ENCODE data around the gene DSCAML1. TPM values are rescaled to one million over a fixed set of nuclear protein-coding genes. Genes with fewer than 3 reads are reported as not detected.

DSCAML1 gene
- total and polyA plus RNA-seq, 7 experiments from 2014 or later, result 0.17 to 1.3 (median 0.60) TPM; not detected in 2

- Mint-ChIP-seq H3K4me1 (no peaks in the 10 kb centered on the region), H3K27me3 (peaks cover 0 to 12% (median 0%) of the 10 kb centered on the region in 5 donors), H3K9me3 (no peaks in the 10 kb centered on the region), H3K27ac (no peak overlapping the region), H3K4me3 (no peak overlapping the region), H3K36me3 (no peaks in the 10 kb centered on the region)
- intact Hi-C loops (cut with micrococcal nuclease), result no loop called here
- Histone ChIP-seq H3K36me3 (ENCODE audit: control insufficient read depth in 2 of 3, insufficient read depth in 3 of 3, low read length in 3 of 3) (no peaks in the 10 kb centered on the region), H3K9me3 (ENCODE audit: control insufficient read depth in 2 of 3, low read length in 3 of 3) (no peaks in the 10 kb centered on the region), H3K27ac (ENCODE audit: low read depth, low read length) (no peak overlapping the region), H3K27me3 (ENCODE audit: control insufficient read depth in 2 of 2, insufficient read depth in 2 of 2, low read length in 2 of 2) (no peaks in the 10 kb centered on the region), H3K4me1 (ENCODE audit: control insufficient read depth in 2 of 2, insufficient read depth in 2 of 2, low read length in 2 of 2) (no peaks in the 10 kb centered on the region), H3K4me3 (ENCODE audit: low read length) (no peak overlapping the region)
- POLR2A ChIA-PET, result no interaction called here
- ATAC-seq (no peak), DNase-seq (no peak)
- CTCF ChIA-PET, result no interaction called here
Measured at GRCh38 chr11:117506971-117507370, 290.0 kb downstream of the DSCAML1 start.

GRCh38 chr11:117505285-117505970 is 291.6 kb downstream of the DSCAML1 start:
- no peaks in the 10 kb centered on the region for H3K4me1 ChIP-seq (ENCODE audit: control insufficient read depth in 2 of 2, insufficient read depth in 2 of 2, low read length in 2 of 2)
- H3K27me3 ChIP-seq (ENCODE audit: control insufficient read depth in 2 of 2, insufficient read depth in 2 of 2, low read length in 2 of 2), result no peaks in the 10 kb centered on the region
- ATAC-seq (no peak), DNase-seq (no peak)
- Mint-ChIP-seq H3K27me3 (peaks cover 0 to 7% (median 4%) of the 10 kb centered on the region in 5 donors), H3K4me3 (no peak overlapping the region), H3K9me3 (no peaks in the 10 kb centered on the region), H3K4me1 (no peaks in the 10 kb centered on the region), H3K36me3 (no peaks in the 10 kb centered on the region), H3K27ac (no peak overlapping the region)
- H3K4me3 ChIP-seq (ENCODE audit: low read length), result no peak overlapping the region
- H3K9me3 ChIP-seq (ENCODE audit: control insufficient read depth in 2 of 3, low read length in 3 of 3), result no peaks in the 10 kb centered on the region
- H3K27ac ChIP-seq (ENCODE audit: low read depth, low read length), result no peak overlapping the region
- POLR2A ChIA-PET, result no interaction called here
- no peaks in the 10 kb centered on the region for H3K36me3 ChIP-seq (ENCODE audit: control insufficient read depth in 2 of 3, insufficient read depth in 3 of 3, low read length in 3 of 3)
- CTCF ChIA-PET, result no interaction called here
- intact Hi-C loops (cut with micrococcal nuclease), result no loop called here

- no peak overlapping the region for H3K4me3 Mint-ChIP-seq
- no peaks in the 10 kb centered on the region for H3K4me1 ChIP-seq (ENCODE audit: control insufficient read depth in 2 of 2, insufficient read depth in 2 of 2, low read length in 2 of 2)
- H3K27me3 ChIP-seq (ENCODE audit: control insufficient read depth in 2 of 2, insufficient read depth in 2 of 2, low read length in 2 of 2), result no peaks in the 10 kb centered on the region
- H3K4me3 ChIP-seq (ENCODE audit: low read length), result no peak overlapping the region
- H3K4me1 Mint-ChIP-seq, result no peaks in the 10 kb centered on the region
- H3K36me3 ChIP-seq (ENCODE audit: control insufficient read depth in 2 of 3, insufficient read depth in 3 of 3, low read length in 3 of 3), result no peaks in the 10 kb centered on the region
- CTCF ChIA-PET, result no interaction called here
- POLR2A ChIA-PET, result no interaction called here
- no peak overlapping the region for H3K27ac ChIP-seq (ENCODE audit: low read depth, low read length)
- H3K9me3 Mint-ChIP-seq, result no peaks in the 10 kb centered on the region
- no peak overlapping the region for H3K27ac Mint-ChIP-seq
- ATAC-seq (no peak), DNase-seq (no peak)
- intact Hi-C loops (cut with micrococcal nuclease), result no loop called here
- H3K9me3 ChIP-seq (ENCODE audit: control insufficient read depth in 2 of 3, low read length in 3 of 3), result no peaks in the 10 kb centered on the region
- H3K36me3 Mint-ChIP-seq, result no peaks in the 10 kb centered on the region
- peaks cover 0 to 7% (median 4%) of the 10 kb centered on the region in 5 donors for H3K27me3 Mint-ChIP-seq
Measured at GRCh38 chr11:117502779-117503100, 294.3 kb downstream of the DSCAML1 start.

GRCh38 chr11:117502015-117502778 is 294.8 kb downstream of the DSCAML1 start:
- Mint-ChIP-seq H3K27me3 (peaks cover 0 to 7% (median 3%) of the 10 kb centered on the region in 5 donors), H3K4me3 (no peak overlapping the region), H3K4me1 (no peaks in the 10 kb centered on the region), H3K27ac (no peak overlapping the region), H3K9me3 (no peaks in the 10 kb centered on the region), H3K36me3 (no peaks in the 10 kb centered on the region)
- no peaks in the 10 kb centered on the region for H3K36me3 ChIP-seq (ENCODE audit: control insufficient read depth in 2 of 3, insufficient read depth in 3 of 3, low read length in 3 of 3)
- DNase-seq (no peak), ATAC-seq (no peak)
- no peaks in the 10 kb centered on the region for H3K9me3 ChIP-seq (ENCODE audit: control insufficient read depth in 2 of 3, low read length in 3 of 3)
- intact Hi-C loops (cut with micrococcal nuclease), result no loop called here
- H3K27me3 ChIP-seq (ENCODE audit: control insufficient read depth in 2 of 2, insufficient read depth in 2 of 2, low read length in 2 of 2), result no peaks in the 10 kb centered on the region
- no peak overlapping the region for H3K27ac ChIP-seq (ENCODE audit: low read depth, low read length)
- CTCF ChIA-PET, result no interaction called here
- H3K4me1 ChIP-seq (ENCODE audit: control insufficient read depth in 2 of 2, insufficient read depth in 2 of 2, low read length in 2 of 2), result no peaks in the 10 kb centered on the region
- no peak overlapping the region for H3K4me3 ChIP-seq (ENCODE audit: low read length)
- POLR2A ChIA-PET, result no interaction called here

- no peaks in the 10 kb centered on the region for H3K9me3 ChIP-seq (ENCODE audit: control insufficient read depth in 2 of 3, low read length in 3 of 3)
- ATAC-seq, result no peak
- intact Hi-C loops (cut with micrococcal nuclease), result no loop called here
- CTCF ChIA-PET, result no interaction called here
- H3K27me3 Mint-ChIP-seq, result peaks cover 0 to 7% (median under 1%) of the 10 kb centered on the region in 5 donors
- H3K36me3 Mint-ChIP-seq, result no peaks in the 10 kb centered on the region
- H3K27me3 ChIP-seq (ENCODE audit: control insufficient read depth in 2 of 2, insufficient read depth in 2 of 2, low read length in 2 of 2), result no peaks in the 10 kb centered on the region
- no peak for DNase-seq
- no peak overlapping the region for H3K27ac ChIP-seq (ENCODE audit: low read depth, low read length)
- no peaks in the 10 kb centered on the region for H3K36me3 ChIP-seq (ENCODE audit: control insufficient read depth in 2 of 3, insufficient read depth in 3 of 3, low read length in 3 of 3)
- no peaks in the 10 kb centered on the region for H3K4me1 ChIP-seq (ENCODE audit: control insufficient read depth in 2 of 2, insufficient read depth in 2 of 2, low read length in 2 of 2)
- H3K27ac Mint-ChIP-seq, result no peak overlapping the region
- H3K9me3 Mint-ChIP-seq, result no peaks in the 10 kb centered on the region
- H3K4me1 Mint-ChIP-seq, result no peaks in the 10 kb centered on the region
- POLR2A ChIA-PET, result no interaction called here
- H3K4me3 ChIP-seq (ENCODE audit: low read length), result no peak overlapping the region
- H3K4me3 Mint-ChIP-seq, result no peak overlapping the region
Measured at GRCh38 chr11:117501237-117501898, 295.6 kb downstream of the DSCAML1 start.

GRCh38 chr11:117498791-117499190 is 298.2 kb downstream of the DSCAML1 start:
- H3K27ac ChIP-seq (ENCODE audit: low read depth, low read length), result no peak overlapping the region
- H3K9me3 Mint-ChIP-seq, result no peaks in the 10 kb centered on the region
- H3K4me1 ChIP-seq (ENCODE audit: control insufficient read depth in 2 of 2, insufficient read depth in 2 of 2, low read length in 2 of 2), result no peaks in the 10 kb centered on the region
- ATAC-seq (no peak), DNase-seq (no peak)
- H3K9me3 ChIP-seq (ENCODE audit: control insufficient read depth in 2 of 3, low read length in 3 of 3), result no peaks in the 10 kb centered on the region
- intact Hi-C loops (cut with micrococcal nuclease), result no loop called here
- H3K4me3 Mint-ChIP-seq, result no peak overlapping the region
- H3K27me3 ChIP-seq (ENCODE audit: control insufficient read depth in 2 of 2, insufficient read depth in 2 of 2, low read length in 2 of 2), result no peaks in the 10 kb centered on the region
- no peak overlapping the region for H3K4me3 ChIP-seq (ENCODE audit: low read length)
- peaks cover 0 to 13% (median 4%) of the 10 kb centered on the region in 5 donors for H3K27me3 Mint-ChIP-seq
- no peaks in the 10 kb centered on the region for H3K4me1 Mint-ChIP-seq
- POLR2A ChIA-PET, result no interaction called here
- CTCF ChIA-PET, result no interaction called here
- H3K36me3 ChIP-seq (ENCODE audit: control insufficient read depth in 2 of 3, insufficient read depth in 3 of 3, low read length in 3 of 3), result no peaks in the 10 kb centered on the region
- H3K27ac Mint-ChIP-seq, result no peak overlapping the region
- H3K36me3 Mint-ChIP-seq, result no peaks in the 10 kb centered on the region
